GM18868 (cell line): ENCODE measurements around the gene NFYC.
"Not testable (repeated sequence)": the region's sequence is repeated elsewhere in the genome, so short reads cannot be mapped to it uniquely, and the experiment has no call there.

ENCODE experiments used
- ATAC-seq: cut with Tn5 transposase; IDR thresholded peaks from one replicate; pipeline ENCODE4 v1.9.1; 2021; ENCODE audit warnings: mild to moderate bottlenecking, moderate library complexity; ENCODE audit not compliant: unreplicated experiment

The NFYC gene

DNA sequence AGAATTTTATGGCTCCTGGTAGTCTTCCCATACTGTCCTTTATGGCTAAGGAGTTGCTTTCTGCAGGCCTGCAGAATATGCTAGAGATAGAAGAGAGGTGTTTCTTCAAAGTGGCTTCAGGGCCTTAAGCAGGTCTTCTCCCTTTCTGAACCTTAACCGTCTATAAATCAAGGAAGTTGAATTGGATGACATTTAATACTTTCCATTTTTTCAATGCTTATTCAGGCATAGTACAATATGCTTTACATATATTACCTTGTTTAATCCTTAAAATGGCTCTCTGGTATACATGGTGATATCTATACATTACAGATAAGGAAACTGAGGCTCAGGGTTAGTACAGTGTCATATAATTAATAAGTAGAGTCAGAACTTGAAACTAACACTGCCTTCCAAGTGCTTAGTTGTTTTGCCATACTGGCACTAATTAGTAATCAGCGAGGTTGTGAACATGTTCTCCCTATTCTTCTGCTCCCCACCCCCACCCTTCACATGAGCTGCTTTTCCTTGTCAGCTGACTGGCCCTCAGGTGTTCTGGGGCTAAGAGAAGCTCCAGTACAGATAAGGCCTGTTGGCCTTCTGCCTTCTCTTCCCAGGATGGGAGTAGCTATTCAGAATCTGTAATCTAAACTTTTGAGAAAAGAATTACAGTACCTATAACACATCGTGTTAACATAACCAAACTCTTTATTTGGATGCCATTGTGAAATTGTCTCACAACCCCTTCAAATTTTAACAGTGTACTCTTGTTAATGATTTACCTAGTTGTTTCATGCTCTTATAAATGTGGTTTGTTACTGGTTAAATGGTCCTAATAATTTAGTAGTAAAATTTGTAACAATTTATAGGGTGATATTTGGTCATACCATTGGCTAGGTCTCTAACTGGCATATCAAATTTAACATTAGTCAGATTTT lies 13.6 kb downstream of the NFYC start:
- ATAC-seq, result no peak

DNA sequence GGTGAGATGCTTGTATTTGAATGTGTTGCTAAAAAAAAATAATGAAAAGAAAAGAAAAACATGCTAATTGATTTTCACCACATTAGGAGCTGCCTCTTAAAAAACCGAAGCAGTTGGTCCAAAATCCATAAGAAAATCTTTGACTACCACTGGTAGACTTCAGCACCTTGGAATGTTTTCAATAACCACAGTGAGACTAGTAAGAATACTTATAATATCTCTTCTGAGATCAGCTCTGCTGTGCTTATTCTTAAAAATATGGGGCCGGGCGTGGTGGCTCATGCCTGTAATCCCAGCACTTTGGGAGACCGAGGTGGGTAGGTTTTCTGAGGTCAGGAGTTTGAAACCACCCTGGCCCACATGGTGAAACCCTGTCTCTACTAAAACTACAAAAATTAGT lies 15.1 kb downstream of the NFYC start:
- ATAC-seq, result no peak

DNA sequence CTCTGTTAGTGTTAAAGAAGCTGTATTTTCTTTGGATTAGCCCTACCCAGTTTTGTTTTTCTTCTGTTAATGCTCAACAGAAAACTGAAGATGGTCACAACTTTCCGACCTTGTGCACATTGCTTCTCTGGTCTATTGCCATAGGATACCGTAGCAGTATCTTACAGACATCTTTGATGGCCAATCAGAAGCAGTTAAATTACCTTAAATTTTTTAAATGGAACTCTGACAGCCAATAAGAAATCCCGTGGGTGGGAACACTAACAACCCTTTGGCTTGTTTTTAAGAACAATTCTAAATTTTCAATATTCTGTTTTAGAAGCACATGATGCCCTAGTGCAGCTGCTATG lies 17.2 kb downstream of the NFYC start:
- ATAC-seq, result peak; percentile 64

GRCh38 chr1:40709100-40709801 lies 17.7 kb downstream of the NFYC start:
- peak; percentile 89 for ATAC-seq

GRCh38 chr1:40709802-40710278 lies 18.3 kb downstream of the NFYC start:
- no peak for ATAC-seq

- ATAC-seq, result no peak
Measured at GRCh38 chr1:40710581-40711315, 19.2 kb downstream of the NFYC start.

DNA sequence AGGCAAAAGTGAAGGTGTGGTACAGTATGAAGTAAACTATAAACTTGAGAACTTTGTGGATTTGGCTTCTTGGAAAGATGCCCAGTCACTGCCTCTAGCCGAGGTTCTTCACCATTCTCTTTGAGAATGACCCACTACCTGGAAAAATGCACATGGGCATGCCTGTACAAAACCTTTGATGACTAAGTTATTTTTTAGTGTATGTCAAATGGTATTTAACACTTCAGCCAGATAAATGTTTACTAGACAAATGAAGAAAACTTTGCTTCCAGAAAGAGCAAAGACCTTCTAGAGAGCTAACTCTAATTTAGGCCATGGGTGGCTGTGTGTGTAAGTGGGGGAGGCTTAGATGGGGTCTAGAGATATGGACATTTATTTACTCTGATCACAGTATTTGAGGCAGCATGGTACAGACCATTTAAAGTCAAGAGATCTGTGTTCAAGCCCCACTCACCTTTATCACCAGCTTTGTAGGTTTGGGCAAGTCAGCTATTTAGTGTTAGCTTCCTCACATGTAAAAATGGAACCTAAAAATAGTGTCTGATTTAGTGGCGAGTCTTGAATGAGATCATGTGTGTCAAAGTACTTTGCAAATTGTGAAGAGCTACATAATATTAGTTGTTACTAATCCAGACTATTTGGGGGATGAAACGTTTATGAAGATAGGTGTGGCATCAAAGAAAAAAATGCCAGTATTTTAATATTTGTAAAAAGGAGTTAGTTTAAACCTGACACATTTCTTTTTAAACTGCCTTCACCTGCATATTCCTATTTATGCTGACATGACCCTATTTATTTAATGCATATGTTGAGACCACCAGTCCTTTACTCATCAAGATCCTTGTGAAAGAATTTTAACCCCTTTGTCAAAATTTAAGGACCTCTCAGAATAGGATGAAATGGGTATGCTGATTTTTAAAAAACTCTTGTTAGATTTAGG lies 20.2 kb downstream of the NFYC start:
- ATAC-seq, result no peak

- ATAC-seq, result no peak
Measured at GRCh38 chr1:40712405-40712944, 21.0 kb downstream of the NFYC start.

GRCh38 chr1:40712997-40713396 lies 21.5 kb downstream of the NFYC start:
- ATAC-seq, result no peak

GRCh38 chr1:40715491-40716059 lies 24.1 kb downstream of the NFYC start:
- ATAC-seq, result no peak

GRCh38 chr1:40717065-40717464 lies 25.6 kb downstream of the NFYC start:
- ATAC-seq, result no peak

GRCh38 chr1:40717955-40718354 lies 26.5 kb downstream of the NFYC start:
- ATAC-seq, result no peak

- no peak for ATAC-seq
Measured at GRCh38 chr1:40720493-40720892, 29.0 kb downstream of the NFYC start.

GRCh38 chr1:40722622-40723021 lies 31.1 kb downstream of the NFYC start:
- no peak for ATAC-seq

DNA sequence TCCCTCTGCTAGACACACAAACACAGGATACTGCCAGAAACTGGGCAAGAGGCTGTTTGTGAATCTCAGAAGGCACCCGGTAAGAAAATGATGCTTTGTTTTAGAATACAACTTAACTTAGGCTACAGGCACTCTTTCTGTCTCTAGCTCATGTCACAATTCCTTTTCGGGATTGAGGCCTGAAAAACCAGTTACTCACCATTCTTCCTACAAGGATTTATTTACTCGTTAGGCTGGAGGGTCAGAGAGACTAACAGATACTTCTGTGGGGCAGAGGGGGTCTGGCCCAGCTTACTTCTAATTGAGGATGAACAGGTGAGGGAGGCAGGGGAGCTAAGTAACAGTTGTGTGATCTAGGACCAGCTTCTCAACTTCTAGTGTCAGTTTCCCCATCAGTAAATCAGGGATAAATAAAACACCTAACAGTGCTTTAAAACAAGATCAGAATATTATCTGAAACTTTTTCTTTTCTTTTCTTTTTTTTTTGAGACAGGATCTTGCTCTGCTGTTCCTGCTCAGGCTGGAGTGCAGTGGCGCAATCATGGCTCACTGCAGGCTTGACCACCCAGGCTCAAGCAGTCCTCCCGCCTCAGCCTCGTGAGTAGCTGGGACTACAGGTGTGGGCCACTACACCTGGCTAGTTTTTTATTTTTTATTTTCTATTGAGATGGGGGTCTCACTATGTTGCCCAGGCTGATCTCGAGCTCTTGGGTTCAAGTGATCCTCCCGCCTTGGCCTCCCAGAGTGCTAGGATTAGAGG lies 31.9 kb downstream of the NFYC start:
- ATAC-seq, result no peak

- not testable (repeated sequence) for ATAC-seq
Measured at GRCh38 chr1:40727662-40728061, 36.2 kb downstream of the NFYC start.

DNA sequence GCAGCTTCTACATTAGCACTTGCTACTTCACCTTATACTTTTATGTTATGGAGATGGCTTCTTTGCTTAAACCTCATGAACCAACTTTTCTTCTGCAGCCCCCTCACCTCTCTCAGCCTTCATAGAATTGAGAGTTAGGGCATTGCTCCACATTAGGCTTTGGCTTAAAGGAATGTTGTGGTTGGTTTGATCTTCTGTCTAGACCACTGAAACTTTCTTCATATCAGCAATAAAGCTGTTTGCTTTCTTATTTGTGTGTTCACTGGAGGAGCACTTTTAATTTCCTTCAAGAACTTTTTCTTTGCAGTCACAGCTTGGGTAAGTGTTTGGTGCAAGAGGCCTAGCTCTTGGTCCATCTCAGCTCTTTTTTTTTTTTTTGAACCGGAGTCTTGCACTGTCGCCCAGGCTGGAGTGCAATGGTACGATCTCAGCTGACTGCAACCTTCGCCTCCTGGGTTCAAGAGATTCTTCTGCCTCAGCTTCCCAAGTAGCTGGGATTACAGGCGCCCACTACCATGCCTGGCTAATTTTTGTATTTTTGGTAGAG lies 37.9 kb downstream of the NFYC start:
- ATAC-seq, result not testable (repeated sequence)

DNA sequence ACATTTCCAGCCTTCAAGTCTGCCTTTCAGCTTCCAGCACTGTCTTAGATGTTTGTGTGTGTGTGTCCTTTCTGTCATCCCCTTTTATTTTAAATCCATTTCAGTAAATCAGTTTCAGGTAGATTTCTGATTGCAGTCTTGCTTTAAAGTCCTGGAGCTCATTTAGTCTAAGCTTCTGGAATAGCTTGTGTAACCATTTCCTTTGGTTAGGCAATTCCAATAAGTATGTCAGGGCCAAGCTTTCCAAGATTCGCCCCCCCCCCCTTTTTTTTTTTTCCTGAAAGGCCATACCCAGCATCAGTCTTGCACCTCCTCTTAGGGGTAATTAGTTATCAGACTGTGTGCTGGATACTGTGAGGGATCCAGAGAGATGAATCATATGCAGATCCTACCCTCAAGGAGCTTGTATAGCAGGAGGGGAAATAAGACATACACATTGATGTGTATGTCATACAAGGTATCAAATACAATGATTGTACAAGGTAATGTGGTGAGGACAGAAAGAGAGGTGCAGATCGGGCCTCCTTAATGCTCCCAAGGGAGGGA lies 41.3 kb downstream of the NFYC start:
- no peak for ATAC-seq
